Measurements from ENCODE around the gene TMEM59L. TPM values are rescaled to one million over a fixed set of nuclear protein-coding genes. Genes with fewer than 3 reads are reported as not detected.

Gene TMEM59L
- polyA plus RNA-seq, 1 experiment: 1.6 TPM

DNA sequence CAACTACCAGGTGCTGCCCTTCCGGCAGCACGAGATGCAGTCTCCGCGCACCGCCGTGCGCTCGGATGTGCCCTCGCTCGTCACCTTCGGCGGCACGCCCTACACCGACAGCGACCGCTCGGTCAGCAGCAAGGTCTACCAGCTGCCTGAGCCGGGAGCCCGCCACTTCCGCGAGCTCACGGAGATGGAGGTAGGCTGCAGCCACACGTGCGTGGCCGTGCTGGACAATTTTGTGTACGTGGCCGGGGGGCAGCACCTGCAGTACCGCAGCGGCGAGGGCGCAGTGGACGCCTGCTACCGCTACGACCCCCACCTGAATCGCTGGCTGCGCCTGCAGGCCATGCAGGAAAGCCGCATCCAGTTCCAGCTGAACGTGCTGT lies 55.6 kb downstream of the TMEM59L start:
- POLR2A ChIA-PET: no interaction called here
- H3K27me3 ChIP-seq (ENCODE audit: control insufficient read depth, insufficient read depth, low read length): no peaks in the 10 kb centered on the region
- TF ChIP-seq, protein P1, sequence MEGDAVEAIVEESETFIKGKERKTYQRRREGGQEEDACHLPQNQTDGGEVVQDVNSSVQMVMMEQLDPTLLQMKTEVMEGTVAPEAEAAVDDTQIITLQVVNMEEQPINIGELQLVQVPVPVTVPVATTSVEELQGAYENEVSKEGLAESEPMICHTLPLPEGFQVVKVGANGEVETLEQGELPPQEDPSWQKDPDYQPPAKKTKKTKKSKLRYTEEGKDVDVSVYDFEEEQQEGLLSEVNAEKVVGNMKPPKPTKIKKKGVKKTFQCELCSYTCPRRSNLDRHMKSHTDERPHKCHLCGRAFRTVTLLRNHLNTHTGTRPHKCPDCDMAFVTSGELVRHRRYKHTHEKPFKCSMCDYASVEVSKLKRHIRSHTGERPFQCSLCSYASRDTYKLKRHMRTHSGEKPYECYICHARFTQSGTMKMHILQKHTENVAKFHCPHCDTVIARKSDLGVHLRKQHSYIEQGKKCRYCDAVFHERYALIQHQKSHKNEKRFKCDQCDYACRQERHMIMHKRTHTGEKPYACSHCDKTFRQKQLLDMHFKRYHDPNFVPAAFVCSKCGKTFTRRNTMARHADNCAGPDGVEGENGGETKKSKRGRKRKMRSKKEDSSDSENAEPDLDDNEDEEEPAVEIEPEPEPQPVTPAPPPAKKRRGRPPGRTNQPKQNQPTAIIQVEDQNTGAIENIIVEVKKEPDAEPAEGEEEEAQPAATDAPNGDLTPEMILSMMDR (IDR thresholded peaks at IDR 0.05; ENCODE audit: insufficient read depth, low read depth, low read length): no peak
- CTCF ChIA-PET: interaction anchor here (0.7 kb wide), 1 partner anchor 8 kb away, joined by 3 read pairs; no protein-coding TSS in a partner anchor
- peaks cover 11% of the 10 kb centered on the region for H3K36me3 ChIP-seq (ENCODE audit: control insufficient read depth, insufficient read depth, low read length)
- no peak overlapping the region for H3K4me3 ChIP-seq (ENCODE audit: low read depth, low read length)
- DNase-seq (ENCODE audit: low read depth): no peak

DNA sequence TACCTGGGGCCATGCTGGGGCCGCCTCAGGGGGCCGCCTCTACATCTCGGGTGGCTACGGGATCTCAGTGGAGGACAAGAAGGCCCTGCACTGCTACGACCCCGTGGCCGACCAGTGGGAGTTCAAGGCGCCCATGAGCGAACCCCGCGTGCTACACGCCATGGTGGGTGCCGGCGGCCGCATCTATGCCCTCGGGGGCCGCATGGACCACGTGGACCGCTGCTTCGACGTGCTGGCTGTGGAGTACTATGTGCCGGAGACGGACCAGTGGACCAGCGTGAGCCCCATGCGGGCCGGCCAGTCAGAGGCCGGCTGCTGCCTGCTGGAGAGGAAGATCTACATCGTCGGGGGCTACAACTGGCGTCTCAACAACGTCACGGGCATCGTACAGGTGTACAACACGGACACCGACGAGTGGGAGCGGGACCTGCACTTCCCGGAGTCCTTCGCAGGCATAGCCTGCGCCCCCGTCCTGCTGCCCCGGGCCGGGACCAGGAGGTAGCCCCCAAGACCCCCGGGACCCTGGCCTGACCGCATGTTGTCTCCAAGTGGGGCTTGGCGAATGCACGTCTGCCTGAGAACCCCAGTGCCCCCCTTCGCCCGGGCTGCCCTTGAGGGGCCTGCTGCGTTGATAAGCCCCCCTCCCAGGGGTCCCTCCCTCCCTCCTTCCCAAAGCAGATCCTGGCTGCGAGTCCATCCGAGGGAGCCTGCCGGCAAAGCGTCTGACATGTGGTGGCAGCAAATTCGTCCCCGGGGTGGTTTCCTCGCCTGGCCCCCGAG lies 56.3 kb downstream of the TMEM59L start:
- Histone ChIP-seq H3K27me3 (ENCODE audit: control insufficient read depth, insufficient read depth, low read length) (no peaks in the 10 kb centered on the region), H3K36me3 (ENCODE audit: control insufficient read depth, insufficient read depth, low read length) (peaks cover 11% of the 10 kb centered on the region), H3K4me3 (ENCODE audit: low read depth, low read length) (no peak overlapping the region)
- ChIA-PET POLR2A (no interaction called here), CTCF (no interaction called here)
- TF ChIP-seq, protein P1 (IDR thresholded peaks at IDR 0.05; ENCODE audit: insufficient read depth, low read depth, low read length): no peak
- no peak for DNase-seq (ENCODE audit: low read depth)

DNA sequence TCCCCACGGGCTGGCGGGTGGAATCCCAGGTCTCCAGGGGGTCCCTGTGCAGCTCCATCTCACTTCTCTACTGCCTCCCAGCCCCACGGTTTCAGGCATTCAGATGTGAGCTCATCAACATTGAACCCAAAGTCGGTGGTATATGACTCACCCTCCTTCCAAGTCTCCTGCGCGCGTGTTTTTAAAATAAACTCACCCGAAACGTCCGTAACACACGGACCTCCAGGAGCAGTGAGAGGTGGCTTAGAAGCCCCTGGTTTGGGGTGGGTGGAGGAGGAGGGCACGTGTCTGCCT lies 56.8 kb downstream of the TMEM59L start:
- TF ChIP-seq, protein P1 (IDR thresholded peaks at IDR 0.05; ENCODE audit: insufficient read depth, low read depth, low read length): no peak
- ChIA-PET POLR2A (no interaction called here), CTCF (no interaction called here)
- Histone ChIP-seq H3K4me3 (ENCODE audit: low read depth, low read length) (no peak overlapping the region), H3K27me3 (ENCODE audit: control insufficient read depth, insufficient read depth, low read length) (no peaks in the 10 kb centered on the region), H3K36me3 (ENCODE audit: control insufficient read depth, insufficient read depth, low read length) (peaks cover 9% of the 10 kb centered on the region)
- no peak for DNase-seq (ENCODE audit: low read depth)

DNA sequence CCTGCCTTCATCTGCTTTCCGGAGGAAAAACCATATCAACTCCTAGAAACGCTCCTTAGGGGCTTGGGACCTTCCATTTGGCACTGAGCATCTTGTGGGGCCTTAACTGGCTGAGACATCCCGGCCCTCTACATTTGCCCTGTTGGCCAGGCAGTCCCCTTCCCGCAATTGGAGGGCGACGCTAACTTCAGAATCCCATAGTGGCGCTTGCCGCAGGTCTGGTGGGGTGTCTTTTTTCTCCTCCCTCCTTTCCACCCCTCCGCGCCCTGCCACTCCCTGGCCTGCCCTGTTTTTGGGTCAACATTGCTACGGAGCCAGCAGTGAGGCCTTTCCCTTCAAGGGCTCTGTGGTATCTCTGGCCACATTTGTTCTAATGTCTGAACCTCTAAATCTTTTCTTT lies 57.2 kb downstream of the TMEM59L start:
- H3K27me3 ChIP-seq (ENCODE audit: control insufficient read depth, insufficient read depth, low read length): no peaks in the 10 kb centered on the region
- no peak overlapping the region for H3K4me3 ChIP-seq (ENCODE audit: low read depth, low read length)
- H3K36me3 ChIP-seq (ENCODE audit: control insufficient read depth, insufficient read depth, low read length): peaks cover 9% of the 10 kb centered on the region
- ChIA-PET CTCF (no interaction called here), POLR2A (no interaction called here)
- no peak for DNase-seq (ENCODE audit: low read depth)
- TF ChIP-seq, protein P1 (IDR thresholded peaks at IDR 0.05; ENCODE audit: insufficient read depth, low read depth, low read length): no peak

DNA sequence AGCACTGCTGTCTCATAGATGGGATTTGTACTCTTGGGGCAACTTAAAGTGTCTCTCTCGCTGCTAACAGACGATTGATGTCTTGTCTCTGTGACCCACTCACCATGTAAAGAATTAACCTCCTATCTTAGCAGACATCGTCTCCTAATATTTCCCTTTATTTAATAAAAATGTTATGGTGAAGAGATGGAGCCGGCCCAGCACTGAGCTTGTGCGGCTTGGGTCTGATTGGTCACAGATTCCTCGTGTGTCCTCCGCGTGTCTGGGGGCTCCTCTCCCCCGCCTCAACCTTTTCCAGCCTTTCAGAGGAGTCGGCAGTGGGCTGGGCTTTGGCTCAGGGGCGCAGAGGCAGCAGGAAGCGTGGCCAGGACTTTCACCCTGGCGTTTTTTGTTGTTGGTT lies 57.6 kb downstream of the TMEM59L start:
- H3K4me3 ChIP-seq (ENCODE audit: low read depth, low read length): no peak overlapping the region
- POLR2A ChIA-PET: no interaction called here
- H3K27me3 ChIP-seq (ENCODE audit: control insufficient read depth, insufficient read depth, low read length): no peaks in the 10 kb centered on the region
- peaks cover 9% of the 10 kb centered on the region for H3K36me3 ChIP-seq (ENCODE audit: control insufficient read depth, insufficient read depth, low read length)
- DNase-seq (ENCODE audit: low read depth): no peak
- CTCF ChIA-PET: no interaction called here
- TF ChIP-seq, protein P1 (IDR thresholded peaks at IDR 0.05; ENCODE audit: insufficient read depth, low read depth, low read length): no peak

Small RNA genes within 50 kb of the gene (small RNA-seq; reads per million reads assigned to genes)
- not detected for gene RN7SL155P (ENCODE audit: insufficient read length, low read depth, low replicate concordance)

Other genes starting within 250 kb of the TMEM59L start
- gene GDF15, start 226.7 kb upstream of the TMEM59L start, polyA plus RNA-seq (2011; rRNA removed): 19.0 and 30.8 TPM in 2 replicates
- 0.06 TPM in 1 of 2 replicates, not detected in the other for gene LRRC25, start 215.2 kb upstream of the TMEM59L start, polyA plus RNA-seq (2011; rRNA removed)
- gene SSBP4, start 193.5 kb upstream of the TMEM59L start, polyA plus RNA-seq (2011; rRNA removed): 16.3 and 24.1 TPM in 2 replicates
- gene ISYNA1, start 174.7 kb upstream of the TMEM59L start, polyA plus RNA-seq (2011; rRNA removed): 13.5 and 27.0 TPM in 2 replicates
- 4.4 and 10.2 TPM in 2 replicates for gene ELL, start 90.8 kb upstream of the TMEM59L start, polyA plus RNA-seq (2011; rRNA removed)
- gene FKBP8, start 69.3 kb upstream of the TMEM59L start, polyA plus RNA-seq (2011; rRNA removed): 168 and 280 TPM in 2 replicates
- gene KXD1, start 55.0 kb upstream of the TMEM59L start, polyA plus RNA-seq (2011; rRNA removed): 100 and 163 TPM in 2 replicates
- gene UBA52, start 41.0 kb upstream of the TMEM59L start, polyA plus RNA-seq (2011; rRNA removed): 2,336 and 2,472 TPM in 2 replicates
- 22.4 and 24.3 TPM in 2 replicates for gene REX1BD, start 24.1 kb upstream of the TMEM59L start, polyA plus RNA-seq (2011; rRNA removed)
- 5.6 and 6.6 TPM in 2 replicates for gene CRLF1, start 6.1 kb upstream of the TMEM59L start, polyA plus RNA-seq (2011; rRNA removed)
- gene KLHL26, start 24.2 kb downstream of the TMEM59L start, polyA plus RNA-seq (2011; rRNA removed): 0.91 and 2.3 TPM in 2 replicates
- 0.97 and 1.5 TPM in 2 replicates for gene CRTC1, start 70.8 kb downstream of the TMEM59L start, polyA plus RNA-seq (2011; rRNA removed)
- 8.6 and 9.2 TPM in 2 replicates for gene COMP, start 178.4 kb downstream of the TMEM59L start, polyA plus RNA-seq (2011; rRNA removed)
- gene UPF1, start 219.1 kb downstream of the TMEM59L start, polyA plus RNA-seq (2011; rRNA removed): 15.4 and 24.1 TPM in 2 replicates